Fibroblast of upper back skin (primary cell): ENCODE measurements around the gene NCDN.

Source experiments
- DNase-seq: peaks from one replicate; pipeline ENCODE4 v3.0.0-alpha.2; 2013

The NCDN gene

DNA sequence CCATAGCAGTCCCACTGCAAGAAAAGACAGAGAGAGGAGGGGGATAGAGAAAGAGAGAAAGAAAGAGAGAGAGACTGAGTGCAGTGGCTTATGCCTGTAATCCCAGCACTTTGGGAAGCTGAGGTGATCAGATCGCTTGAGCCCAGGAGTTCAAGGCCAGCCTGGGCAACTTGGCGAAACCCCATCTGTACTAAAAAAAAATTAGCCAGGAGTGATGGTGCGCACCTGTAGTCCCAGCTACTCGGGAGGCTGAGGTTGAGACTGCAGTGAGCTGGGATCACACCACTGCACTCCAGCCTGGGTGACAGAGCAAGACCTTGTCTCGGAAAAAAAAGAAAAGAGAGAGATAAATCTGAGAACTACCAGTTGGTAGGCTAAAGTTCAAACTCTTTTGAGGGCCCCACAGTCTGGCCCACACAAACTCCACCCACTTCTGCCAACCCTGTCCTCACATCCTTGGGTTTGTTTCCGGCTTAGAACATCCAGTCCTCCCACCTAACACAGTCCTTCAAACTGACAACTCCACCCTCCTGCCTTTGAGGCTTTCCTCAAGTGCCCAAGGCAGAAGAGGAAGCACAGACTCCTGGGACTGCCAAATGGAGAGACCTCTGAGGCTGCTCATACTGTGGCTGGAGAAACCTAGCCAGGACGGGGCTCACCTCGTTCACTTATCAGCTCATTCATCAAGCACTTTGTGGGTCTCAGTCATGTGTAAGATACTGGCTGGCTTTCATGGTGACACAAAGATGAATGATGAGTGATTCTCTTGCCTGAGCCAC, 35.6 kb downstream of the NCDN start:
- no peak for DNase-seq

DNA sequence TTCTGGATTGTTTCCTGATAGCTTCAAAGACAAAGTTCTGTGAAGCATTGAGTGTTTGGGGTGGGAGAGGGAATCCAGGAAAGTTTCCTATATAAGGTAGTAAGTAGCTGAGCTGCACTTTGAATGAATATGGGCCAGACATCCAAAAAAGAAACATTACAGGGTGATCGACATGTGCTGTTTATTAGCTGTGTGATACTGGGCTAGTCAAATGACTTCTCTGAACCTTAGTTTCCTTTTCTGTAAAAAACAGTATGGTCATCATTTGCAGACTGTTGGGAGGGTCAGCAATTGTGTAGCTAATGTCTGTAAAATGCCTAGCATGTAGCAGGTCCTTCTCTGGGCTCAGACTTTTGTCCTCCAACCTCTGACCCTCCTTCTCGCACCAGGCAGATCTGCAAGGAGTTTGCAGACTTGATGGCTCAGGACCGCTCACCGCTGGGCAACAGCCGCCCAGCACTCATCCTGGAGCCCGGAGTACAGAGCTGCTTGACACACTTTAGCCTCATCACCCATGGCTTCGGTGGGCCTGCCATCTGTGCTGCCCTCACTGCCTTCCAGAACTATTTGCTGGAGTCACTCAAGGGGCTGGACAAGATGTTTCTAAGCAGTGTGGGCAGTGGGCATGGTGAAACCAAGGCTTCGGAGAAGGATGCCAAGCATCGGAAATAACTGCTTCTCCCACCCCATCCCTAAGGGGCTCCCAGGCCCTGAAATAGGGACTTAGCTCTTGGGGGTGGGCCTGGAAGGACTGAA, 36.6 kb downstream of the NCDN start:
- no peak for DNase-seq

DNA sequence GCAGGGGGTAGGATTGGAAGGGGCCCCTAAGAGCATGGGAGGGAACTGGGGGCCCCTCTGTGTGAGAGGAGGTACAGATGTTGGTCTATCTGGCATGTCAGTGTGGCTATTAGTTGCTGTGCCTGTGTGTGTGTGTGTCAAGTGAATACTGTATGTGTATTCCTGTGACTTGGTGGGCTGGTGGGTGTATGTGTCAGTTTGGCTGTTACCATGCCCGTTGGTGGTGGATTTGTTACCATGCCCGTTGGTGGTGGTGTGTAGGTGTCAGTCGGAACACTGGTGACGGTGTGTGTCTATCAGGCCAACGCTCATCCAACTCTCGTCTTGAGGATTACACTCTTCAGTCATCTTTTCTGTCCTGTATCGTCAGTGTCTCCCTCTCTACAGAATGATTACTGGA, 38.1 kb downstream of the NCDN start:
- DNase-seq = no peak

DNA sequence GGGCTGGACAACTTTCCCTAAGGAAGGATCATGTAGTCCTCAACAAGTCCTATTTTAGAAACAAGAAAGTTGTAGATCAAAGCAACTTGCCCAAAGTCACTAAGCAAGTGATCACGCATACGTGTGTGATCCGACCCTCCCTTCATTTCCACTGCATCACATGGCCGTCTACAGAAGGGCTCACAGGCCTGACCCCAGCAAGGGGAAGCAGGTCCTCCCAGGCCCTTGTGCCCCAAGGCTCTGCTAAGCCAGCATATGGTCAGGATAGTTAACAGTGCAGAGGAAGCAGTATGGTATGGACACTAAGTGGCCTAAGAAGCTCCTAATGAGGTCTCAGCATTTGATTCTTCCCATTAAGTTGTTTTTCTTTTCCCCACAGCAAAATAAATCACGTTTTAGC, 40.3 kb downstream of the NCDN start:
- no peak for DNase-seq

DNA sequence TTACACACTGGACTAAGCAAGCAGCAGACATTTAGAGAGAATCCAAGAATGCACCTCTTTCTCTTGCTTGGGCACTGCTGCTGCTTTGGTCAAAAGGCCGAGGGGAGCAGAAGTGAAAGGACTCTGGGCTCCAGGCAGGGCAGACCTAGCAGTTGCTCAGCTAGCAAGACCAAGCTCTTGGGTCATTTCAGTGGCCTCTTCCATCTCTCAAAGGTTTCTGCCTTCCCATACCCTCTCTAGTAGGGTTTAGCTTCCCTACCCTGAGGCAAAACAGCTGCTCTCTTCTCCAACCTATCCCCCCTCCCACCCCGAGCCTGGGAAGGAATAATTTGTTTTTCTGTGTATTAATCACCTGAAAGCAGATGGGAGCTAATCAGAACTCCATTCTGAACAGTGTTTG, 41.3 kb downstream of the NCDN start:
- no peak for DNase-seq

DNA sequence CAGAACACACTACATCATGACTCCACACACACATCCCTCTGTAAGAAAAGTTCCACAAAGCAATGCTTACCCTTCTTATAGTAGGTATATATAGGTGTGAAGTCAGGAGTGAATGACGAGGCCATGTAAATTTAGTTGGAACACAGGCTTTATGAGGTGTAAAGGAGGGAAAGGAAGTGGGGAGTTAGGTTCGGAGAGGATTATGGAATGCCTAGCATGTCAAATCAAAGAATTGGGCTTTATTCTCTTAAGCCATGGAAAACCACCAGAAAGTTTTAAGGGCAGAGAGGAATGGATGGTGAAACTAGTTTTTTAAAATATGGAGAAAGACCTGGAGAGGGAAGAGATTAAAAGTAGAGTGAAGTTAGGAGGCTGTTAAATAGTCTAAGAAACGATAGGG, 41.8 kb downstream of the NCDN start:
- no peak for DNase-seq

DNA sequence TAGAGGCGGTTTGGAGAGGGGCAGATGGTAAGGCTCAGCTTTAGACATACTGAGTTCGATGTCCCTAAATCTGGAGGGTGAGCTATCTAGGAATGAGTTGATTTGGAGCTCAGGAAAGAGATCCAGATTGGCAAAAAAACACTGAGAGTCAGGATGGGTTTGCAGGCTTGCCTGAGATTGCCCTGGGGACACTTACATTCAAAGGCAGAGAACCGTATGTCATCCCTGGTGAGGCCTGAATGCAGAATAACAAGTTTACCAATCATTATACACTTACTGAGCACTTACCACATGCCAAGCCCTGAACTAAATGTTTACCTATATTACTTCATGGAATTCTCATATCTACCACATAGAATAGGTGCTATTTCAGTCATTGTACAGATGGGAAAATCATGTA, 43.0 kb downstream of the NCDN start:
- DNase-seq = no peak

DNA sequence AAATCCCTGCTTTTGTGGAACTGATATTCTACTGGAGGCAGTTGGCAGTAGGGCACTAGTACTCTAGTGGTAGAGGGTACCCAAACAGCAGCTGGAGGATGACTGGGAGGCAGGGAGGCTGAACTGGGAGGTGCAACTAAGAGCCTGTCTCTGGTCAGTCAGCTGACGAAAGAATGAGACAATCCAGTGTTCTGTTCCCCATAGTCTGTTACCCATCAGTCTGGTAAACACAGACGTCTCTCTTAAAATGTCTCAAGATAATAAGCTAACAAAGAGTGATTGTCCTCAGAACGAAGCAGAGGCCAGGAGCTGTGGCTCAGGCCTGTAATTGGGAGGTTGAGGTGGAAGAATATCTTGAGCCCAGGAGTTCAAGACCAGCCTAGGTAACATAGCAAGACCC, 45.9 kb downstream of the NCDN start:
- DNase-seq = no peak

DNA sequence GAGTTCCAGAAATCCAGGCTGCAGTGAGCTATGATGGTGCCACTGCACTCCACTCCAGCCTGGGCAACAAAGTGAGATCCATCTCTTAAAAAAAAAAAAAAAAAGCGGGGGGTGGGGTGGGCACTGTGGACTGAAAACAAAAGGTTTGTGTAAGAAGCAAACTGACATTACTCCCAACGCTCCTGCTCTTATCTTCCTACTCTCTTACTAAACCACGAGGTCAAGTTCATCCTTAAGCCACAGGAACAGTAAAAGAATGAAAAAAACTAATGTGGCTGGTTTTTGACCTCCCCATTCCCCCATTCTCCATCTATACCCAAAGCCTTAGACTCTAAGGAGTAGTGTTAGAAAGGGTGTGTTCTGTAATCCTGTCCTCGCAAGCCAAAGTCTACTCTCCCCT, 46.3 kb downstream of the NCDN start:
- no peak for DNase-seq

DNA sequence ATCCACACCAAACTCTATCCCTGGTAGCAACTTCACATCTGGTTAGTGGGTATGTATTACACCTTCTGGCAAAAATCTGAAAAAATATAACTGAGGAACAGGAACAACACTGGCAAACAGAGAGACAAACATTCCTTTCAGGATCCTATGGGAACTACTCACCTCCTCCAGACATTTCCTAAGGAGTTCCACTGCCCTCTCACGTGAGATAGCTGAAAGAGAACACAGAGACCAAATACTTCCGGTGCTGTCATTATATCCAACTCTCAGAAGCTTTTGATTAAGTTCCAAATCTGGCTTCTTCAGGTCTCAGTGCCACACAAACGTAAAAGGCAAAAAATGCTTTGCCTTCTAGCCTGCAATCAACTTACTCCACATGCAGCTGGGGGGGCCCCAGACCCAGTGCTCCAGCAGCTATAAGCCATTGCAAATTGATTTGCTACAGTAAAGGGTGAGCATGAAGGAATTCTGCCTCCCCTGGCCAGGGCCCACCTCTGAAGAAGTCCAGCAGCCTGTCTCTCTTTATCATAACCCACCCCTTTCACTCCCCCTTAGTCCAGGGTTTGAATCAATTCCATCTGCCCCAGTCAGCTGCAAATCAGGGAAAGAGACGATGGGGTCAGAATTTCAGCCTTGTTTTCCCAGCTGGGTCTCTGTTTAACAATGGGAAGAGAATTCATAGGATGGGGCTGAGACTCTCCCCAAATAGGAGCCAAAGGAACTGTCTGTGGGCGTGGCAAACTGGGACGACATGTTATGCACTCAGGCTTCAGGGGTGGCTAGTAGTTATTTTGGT, 47.7 kb downstream of the NCDN start:
- peak; percentile 19 for DNase-seq

DNA sequence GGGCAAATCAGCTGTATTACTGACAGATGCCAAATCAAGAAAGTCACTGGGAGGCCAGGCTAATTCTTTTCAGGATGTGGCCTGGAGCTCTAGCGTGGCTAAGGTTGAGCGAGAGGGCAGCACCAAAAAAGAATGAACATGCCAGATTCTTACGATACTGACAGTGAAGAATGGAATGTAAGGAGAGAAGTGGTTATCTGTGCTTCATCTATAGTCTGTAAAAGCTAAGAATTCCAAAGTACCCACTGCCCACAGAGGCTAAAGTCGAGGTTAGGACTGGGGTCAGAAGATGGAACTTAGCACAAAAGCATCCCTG, 48.2 kb downstream of the NCDN start:
- DNase-seq = peak; percentile 67

DNA sequence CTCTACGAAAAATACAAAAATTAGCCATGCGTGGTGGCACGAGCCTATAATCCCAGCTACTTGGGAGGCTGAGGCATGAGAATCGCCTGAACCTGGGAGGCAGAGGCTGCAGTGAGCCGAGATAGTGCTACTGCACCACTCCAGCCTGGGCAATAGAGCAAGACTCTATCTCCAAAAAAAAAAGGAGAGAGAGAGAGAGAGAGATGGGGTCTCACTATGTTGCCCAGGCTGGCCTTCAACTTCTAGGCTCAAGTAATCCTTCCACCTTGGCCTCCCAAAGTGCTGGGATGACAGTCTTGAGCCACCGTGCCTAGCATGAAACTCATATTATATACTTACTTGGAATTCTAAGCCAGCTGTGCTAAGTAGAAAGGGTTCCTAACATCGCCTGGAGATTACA, 54.1 kb downstream of the NCDN start:
- DNase-seq = no peak

DNA sequence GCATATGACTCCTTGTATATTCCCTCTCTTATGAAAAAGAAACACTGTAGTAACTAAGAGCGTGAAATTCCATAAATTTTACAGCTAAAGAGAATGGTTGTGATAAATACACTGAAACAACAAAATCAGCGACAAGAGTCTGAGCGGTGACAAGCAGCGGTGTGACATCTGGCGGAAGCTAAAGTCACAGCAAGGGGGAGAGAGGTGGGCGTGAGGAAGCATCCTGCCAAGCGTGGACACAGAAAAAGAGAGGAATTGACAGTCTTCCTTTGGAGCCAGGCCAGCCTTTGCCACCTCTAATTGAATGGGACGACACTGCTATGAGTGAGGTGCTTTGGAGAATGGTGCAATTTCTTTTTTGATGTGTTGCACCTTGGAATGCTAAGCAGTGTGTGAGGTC, 57.8 kb downstream of the NCDN start:
- no peak for DNase-seq
